B cell (primary cell): ENCODE measurements around the gene PLA2G4F. TPM values are rescaled to one million over a fixed set of nuclear protein-coding genes. Genes with fewer than 3 reads are reported as not detected.

ENCODE experiments used
- ATAC-seq: fragments of 200-7000 bp; cut with Tn5 transposase; one replicate; pipeline ENCODE4 v1.10.0; 2021; ENCODE audit warnings: low read depth, mild to moderate bottlenecking, moderate number of reproducible peaks, moderate library complexity
- CTCF ChIA-PET: fragments of 350-600 bp; sonication (Branson Sonifier 250); formaldehyde crosslinking; loops from one replicate; lab custom pipeline; 2021; ENCODE audit warnings: antibody characterized with exemption, inconsistent platforms; lab: Charles Lee
- POLR2A ChIA-PET: fragments of 350-600 bp; sonication (Branson Sonifier 250); formaldehyde crosslinking; loops from one replicate; lab custom pipeline; 2021; ENCODE audit warnings: antibody characterized with exemption; lab: Charles Lee
- DNase-seq: peaks from one replicate; pipeline ENCODE4 v3.0.0; 2013
- H2AFZ ChIP-seq: 2 replicates; pipeline ENCODE4 v1.6.1; 2012; ENCODE audit warnings: mild to moderate bottlenecking, low read depth, low read length; ENCODE audit not compliant: insufficient read depth, poor library complexity, severe bottlenecking
- H3K27ac ChIP-seq, 2 donors: 1 replicate in 1 of 2; 2 replicates in 1 of 2; pipeline ENCODE4 v1.5.1; 2012 to 2013; ENCODE audit warnings: low read length in 2 of 2, mild to moderate bottlenecking in 2 of 2, moderate library complexity in 1 of 2
- H3K27me3 ChIP-seq, 4 experiments: fragments of 200-600 bp in 1 of 4; sonication (generic) in 1 of 4; replicated peaks in 1 of 4; 1 replicate in 2 of 4; 2 replicates in 2 of 4; pipeline versions ENCODE4 v1.6.1 to v1.7.0; 2013 to 2016; ENCODE audit warnings: low read length in 3 of 4, mild to moderate bottlenecking in 2 of 4, mixed read lengths in 1 of 4, moderate library complexity in 1 of 4; ENCODE audit not compliant: insufficient read depth in 4 of 4, control insufficient read depth in 3 of 4; ENCODE audit errors: control extremely low read depth in 1 of 4
- H3K36me3 ChIP-seq, 2 experiments: replicated peaks in 1 of 2; 1 replicate in 1 of 2; 2 replicates in 1 of 2; pipeline versions ENCODE4 v1.6.1 to v1.7.1; 2013; ENCODE audit warnings: low read length in 1 of 2; ENCODE audit not compliant: insufficient read depth in 2 of 2, control insufficient read depth in 1 of 2; ENCODE audit errors: control extremely low read depth in 1 of 2, extremely low read depth in 1 of 2
- H3K4me1 ChIP-seq, 2 donors: fragments of 200-600 bp in 1 of 2; sonication (generic) in 1 of 2; 1 replicate in 1 of 2; 2 replicates in 1 of 2; pipeline versions ENCODE4 v1.5.1 to v1.6.1; 2013 to 2017; ENCODE audit warnings: low read length in 2 of 2; ENCODE audit not compliant: control insufficient read depth in 2 of 2, insufficient read depth in 2 of 2
- H3K4me2 ChIP-seq: replicated peaks from 2 replicates; pipeline ENCODE3; 2012; ENCODE audit warnings: mild to moderate bottlenecking, low read depth, low read length; ENCODE audit not compliant: poor library complexity, severe bottlenecking
- H3K4me3 ChIP-seq, 5 experiments: fragments of 200-600 bp in 1 of 5; sonication (generic) in 1 of 5; 1 replicate in 3 of 5; 2 replicates in 2 of 5; pipeline versions ENCODE4 v1.5.1 to v1.7.0; 2011 to 2016; ENCODE audit warnings: low read length in 4 of 5, mild to moderate bottlenecking in 4 of 5, low read depth in 2 of 5, control low read depth in 1 of 5, moderate library complexity in 1 of 5; ENCODE audit not compliant: insufficient read depth in 1 of 5; ENCODE audit errors: control extremely low read depth in 1 of 5, extremely low read depth in 1 of 5
- H3K79me2 ChIP-seq: fragments of 200-600 bp; sonication (generic); one replicate; pipeline ENCODE4 v1.6.0; 2016; ENCODE audit warnings: low read length; ENCODE audit not compliant: control insufficient read depth, insufficient read depth
- H3K9ac ChIP-seq: fragments of 200-600 bp; sonication (generic); 2 replicates; pipeline ENCODE4 v1.6.1; 2017; ENCODE audit warnings: mild to moderate bottlenecking, low read length, moderate library complexity
- H3K9me3 ChIP-seq, 3 donors: one replicate each; pipeline versions ENCODE4 v1.6.1 to v1.7.1; 2013; ENCODE audit warnings: low read length in 2 of 3; ENCODE audit not compliant: control insufficient read depth in 2 of 3, insufficient read depth in 1 of 3; ENCODE audit errors: control extremely low read depth in 1 of 3
- H4K20me1 ChIP-seq: 2 replicates; pipeline ENCODE4 v1.6.0; 2012; ENCODE audit warnings: mild to moderate bottlenecking, low read length; ENCODE audit not compliant: insufficient read depth, control insufficient read depth, poor library complexity, severe bottlenecking
- H3K27ac Mint-ChIP-seq: one replicate; pipeline ENCODE4 v1.8.0; 2021; ENCODE audit warnings: mixed read lengths
- H3K27me3 Mint-ChIP-seq: one replicate; pipeline ENCODE4 v1.8.0; 2021; ENCODE audit warnings: mixed read lengths
- H3K4me1 Mint-ChIP-seq: one replicate; pipeline ENCODE4 v1.8.0; 2021; ENCODE audit warnings: mixed read lengths
- H3K4me3 Mint-ChIP-seq: one replicate; pipeline ENCODE4 v1.8.0; 2021; ENCODE audit warnings: mixed read lengths
- H3K9me3 Mint-ChIP-seq: one replicate; pipeline ENCODE4 v1.8.0; 2022; ENCODE audit warnings: mixed read lengths; ENCODE audit not compliant: insufficient read depth
- CTCF ChIP-seq: fragments of 200-600 bp; IDR thresholded peaks from one replicate; pipeline ENCODE4 v1.8.0; 2022; ENCODE audit warnings: antibody characterized with exemption, mild to moderate bottlenecking
- EZH2 ChIP-seq: IDR thresholded peaks from 2 replicates; pipeline ENCODE4 v1.6.1; 2012; ENCODE audit warnings: borderline replicate concordance, low read depth, mild to moderate bottlenecking, moderate library complexity, low read length; ENCODE audit not compliant: insufficient read depth, poor library complexity, severe bottlenecking
- WGBS: methylation state at CpG from one replicate; pipeline ENCODE4 v1.1.5; 2013; ENCODE audit warnings: missing lambda C conversion rate; ENCODE audit not compliant: insufficient coverage; 5-methylcytosine and 5-hydroxymethylcytosine counted together
- intact Hi-C: fragments of 100-400 bp; cut with micrococcal nuclease; formaldehyde crosslinking; loops from one replicate; pipeline ENCODE4 v1.10.0; 2022
- polyA plus RNA-seq: library from polyadenylated mRNA; depleted of rRNA; stranded (reverse); fragments of >200 nt; gene quantifications from 2 replicates; pipeline ENCODE4 v1.2.3, GENCODE V29; 2012
- total RNA-seq, 2 donors: library from RNA; stranded (reverse); fragments of 120-200 nt in 1 of 2; gene quantifications; 1 replicate in 1 of 2; 2 replicates in 1 of 2; pipeline versions ENCODE4 v1.2.3 to v1.2.4, GENCODE V29; 2013 to 2022

PLA2G4F gene
- total and polyA plus RNA-seq, 2 donors (not counting 1 experiment from before 2014, with no cell fraction given), result not detected

- Histone ChIP-seq H3K36me3 (no peaks in the 10 kb centered on the region), H3K4me2 (no peak overlapping the region), H3K79me2 (no peaks in the 10 kb centered on the region), H3K9ac (no peak overlapping the region), H3K27me3 (peaks cover 0 to 11% (median 3%) of the 10 kb centered on the region in 4 experiments), H2AFZ (no peak overlapping the region), H4K20me1 (no peaks in the 10 kb centered on the region), H3K4me1 (no peaks in the 10 kb centered on the region), H3K4me3 (no peak overlapping the region), H3K9me3 (no peaks in the 10 kb centered on the region), H3K27ac (no peak overlapping the region)
- intact Hi-C loops, result no loop called here
- Mint-ChIP-seq H3K27ac (no peak overlapping the region), H3K4me3 (no peak overlapping the region), H3K9me3 (no peaks in the 10 kb centered on the region), H3K27me3 (peaks cover 32% of the 10 kb centered on the region), H3K4me1 (no peaks in the 10 kb centered on the region)
- CTCF ChIA-PET, result interaction anchor here (1.2 to 1.5 kb wide), 2 partner anchors 9 to 138 kb away, joined by 3 to 4 read pairs; no protein-coding TSS in a partner anchor
- no peak for DNase-seq
- no CpG with 5 or more reads among the region's 6 CpGs for WGBS
- TF ChIP-seq CTCF (no peak), EZH2 (no peak)
- POLR2A ChIA-PET, result no interaction called here
- ATAC-seq, result no peak
These were observed 28.0 kb downstream of the PLA2G4F start for GRCh38 chr15:42128476-42128875.

- no peaks in the 10 kb centered on the region for H3K36me3 ChIP-seq
- H4K20me1 ChIP-seq, result no peaks in the 10 kb centered on the region
- Mint-ChIP-seq H3K27ac (no peak overlapping the region), H3K27me3 (peaks cover 16% of the 10 kb centered on the region), H3K4me1 (no peaks in the 10 kb centered on the region), H3K4me3 (no peak overlapping the region), H3K9me3 (no peaks in the 10 kb centered on the region)
- no peak overlapping the region for H3K4me2 ChIP-seq
- WGBS, result no CpG with 5 or more reads among the region's 3 CpGs
- no peaks in the 10 kb centered on the region for H3K79me2 ChIP-seq
- ChIA-PET CTCF (no interaction called here), POLR2A (no interaction called here)
- no peak overlapping the region for H3K9ac ChIP-seq
- intact Hi-C loops, result no loop called here
- H3K9me3 ChIP-seq, result no peaks in the 10 kb centered on the region
- ATAC-seq (no peak), DNase-seq (no peak)
- H3K27ac ChIP-seq, result no peak overlapping the region
- no peaks in the 10 kb centered on the region for H3K27me3 ChIP-seq
- no peak overlapping the region for H3K4me3 ChIP-seq
- H2AFZ ChIP-seq, result no peak overlapping the region
- no peaks in the 10 kb centered on the region for H3K4me1 ChIP-seq
- TF ChIP-seq CTCF (no peak), EZH2 (no peak)
These were observed 32.9 kb downstream of the PLA2G4F start for GRCh38 chr15:42123546-42123945.
